ENCODE data around the gene UBR2. TPM values are rescaled to one million over a fixed set of nuclear protein-coding genes. Genes with fewer than 3 reads are reported as not detected.

The UBR2 gene
- total and polyA plus RNA-seq, 2 donors (not counting 1 experiment from before 2014, with no cell fraction given), result 17.9 to 34.7 TPM

GRCh38 chr6:42520786-42521607, 42.8 kb upstream of the UBR2 start:
- TF ChIP-seq, protein P1, sequence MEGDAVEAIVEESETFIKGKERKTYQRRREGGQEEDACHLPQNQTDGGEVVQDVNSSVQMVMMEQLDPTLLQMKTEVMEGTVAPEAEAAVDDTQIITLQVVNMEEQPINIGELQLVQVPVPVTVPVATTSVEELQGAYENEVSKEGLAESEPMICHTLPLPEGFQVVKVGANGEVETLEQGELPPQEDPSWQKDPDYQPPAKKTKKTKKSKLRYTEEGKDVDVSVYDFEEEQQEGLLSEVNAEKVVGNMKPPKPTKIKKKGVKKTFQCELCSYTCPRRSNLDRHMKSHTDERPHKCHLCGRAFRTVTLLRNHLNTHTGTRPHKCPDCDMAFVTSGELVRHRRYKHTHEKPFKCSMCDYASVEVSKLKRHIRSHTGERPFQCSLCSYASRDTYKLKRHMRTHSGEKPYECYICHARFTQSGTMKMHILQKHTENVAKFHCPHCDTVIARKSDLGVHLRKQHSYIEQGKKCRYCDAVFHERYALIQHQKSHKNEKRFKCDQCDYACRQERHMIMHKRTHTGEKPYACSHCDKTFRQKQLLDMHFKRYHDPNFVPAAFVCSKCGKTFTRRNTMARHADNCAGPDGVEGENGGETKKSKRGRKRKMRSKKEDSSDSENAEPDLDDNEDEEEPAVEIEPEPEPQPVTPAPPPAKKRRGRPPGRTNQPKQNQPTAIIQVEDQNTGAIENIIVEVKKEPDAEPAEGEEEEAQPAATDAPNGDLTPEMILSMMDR (conservative IDR thresholded peaks at IDR 0.05 in 1 of 2, IDR thresholded peaks at IDR 0.05 in 1 of 2; ENCODE audit: low read depth in 1 of 2, low read length in 2 of 2), result no peak
- no peak for TF ChIP-seq EZH2 (IDR thresholded peaks at IDR 0.05; ENCODE audit: low read length, missing control alignments)
- Histone ChIP-seq H2AFZ (ENCODE audit: low read length) (no peak overlapping the region), H3K36me3 (ENCODE audit: control insufficient read depth, insufficient read depth, low read length) (no peaks in the 10 kb centered on the region), H3K4me3 (replicated peaks in 1 of 4; ENCODE audit: control extremely low read depth in 1 of 4, insufficient read depth in 1 of 4, low read depth in 3 of 4, low read length in 4 of 4) (no peak overlapping the region), H3K4me2 (ENCODE audit: extremely low read depth, insufficient read depth, low read length) (no peak overlapping the region), H3K9me3 (ENCODE audit: control insufficient read depth, insufficient read depth, low read depth, low read length) (no peaks in the 10 kb centered on the region), H3K9ac (ENCODE audit: insufficient read depth, low read length) (no peak overlapping the region), H4K20me1 (ENCODE audit: control insufficient read depth, extremely low read depth, insufficient read depth, low read length) (no peaks in the 10 kb centered on the region), H3K27ac (ENCODE audit: insufficient read depth, low read length) (no peak overlapping the region), H3K4me1 (ENCODE audit: control insufficient read depth, extremely low read depth, insufficient read depth, low read length) (no peaks in the 10 kb centered on the region), H3K79me2 (ENCODE audit: control insufficient read depth, insufficient read depth, low read length) (no peaks in the 10 kb centered on the region), H3K27me3 (ENCODE audit: control insufficient read depth, insufficient read depth, low read length) (no peaks in the 10 kb centered on the region)
- DNase-seq (ENCODE audit: low read depth in 2 of 2), result peak; percentile 19 to 91

DNA sequence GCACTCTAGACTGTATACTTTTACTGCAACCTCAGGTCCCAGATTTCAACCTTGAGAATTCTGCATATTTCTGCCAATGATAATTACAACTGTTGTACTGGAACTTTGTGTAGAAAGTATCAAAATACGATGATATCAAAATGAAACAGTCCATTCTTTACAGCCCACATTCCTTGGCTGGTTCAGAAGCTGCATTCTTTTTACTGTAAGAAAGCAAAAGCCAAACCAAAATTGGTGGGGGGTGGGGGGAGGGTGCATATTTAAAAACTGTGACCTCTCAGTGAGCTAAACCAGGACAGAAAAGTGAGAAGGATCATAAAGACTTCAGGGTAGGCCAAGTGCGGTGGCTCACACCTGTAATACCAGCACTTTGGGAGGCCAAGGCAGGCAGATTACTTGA, 41.8 kb upstream of the UBR2 start:
- no peak overlapping the region for H3K4me3 ChIP-seq (replicated peaks in 1 of 4; ENCODE audit: control extremely low read depth in 1 of 4, insufficient read depth in 1 of 4, low read depth in 3 of 4, low read length in 4 of 4)
- no peak overlapping the region for H3K4me2 ChIP-seq (ENCODE audit: extremely low read depth, insufficient read depth, low read length)
- H3K27me3 ChIP-seq (ENCODE audit: control insufficient read depth, insufficient read depth, low read length), result no peaks in the 10 kb centered on the region
- H3K36me3 ChIP-seq (ENCODE audit: control insufficient read depth, insufficient read depth, low read length), result no peaks in the 10 kb centered on the region
- H2AFZ ChIP-seq (ENCODE audit: low read length), result no peak overlapping the region
- no peaks in the 10 kb centered on the region for H3K9me3 ChIP-seq (ENCODE audit: control insufficient read depth, insufficient read depth, low read depth, low read length)
- H3K9ac ChIP-seq (ENCODE audit: insufficient read depth, low read length), result no peak overlapping the region
- no peaks in the 10 kb centered on the region for H4K20me1 ChIP-seq (ENCODE audit: control insufficient read depth, extremely low read depth, insufficient read depth, low read length)
- H3K79me2 ChIP-seq (ENCODE audit: control insufficient read depth, insufficient read depth, low read length), result no peaks in the 10 kb centered on the region
- H3K4me1 ChIP-seq (ENCODE audit: control insufficient read depth, extremely low read depth, insufficient read depth, low read length), result no peaks in the 10 kb centered on the region
- DNase-seq (ENCODE audit: low read depth in 2 of 2), result peak in 1 of 2 donors; percentile 72
- TF ChIP-seq, protein P1 (conservative IDR thresholded peaks at IDR 0.05 in 1 of 2, IDR thresholded peaks at IDR 0.05 in 1 of 2; ENCODE audit: low read depth in 1 of 2, low read length in 2 of 2), result no peak
- TF ChIP-seq EZH2 (IDR thresholded peaks at IDR 0.05; ENCODE audit: low read length, missing control alignments), result no peak
- no peak overlapping the region for H3K27ac ChIP-seq (ENCODE audit: insufficient read depth, low read length)

DNA sequence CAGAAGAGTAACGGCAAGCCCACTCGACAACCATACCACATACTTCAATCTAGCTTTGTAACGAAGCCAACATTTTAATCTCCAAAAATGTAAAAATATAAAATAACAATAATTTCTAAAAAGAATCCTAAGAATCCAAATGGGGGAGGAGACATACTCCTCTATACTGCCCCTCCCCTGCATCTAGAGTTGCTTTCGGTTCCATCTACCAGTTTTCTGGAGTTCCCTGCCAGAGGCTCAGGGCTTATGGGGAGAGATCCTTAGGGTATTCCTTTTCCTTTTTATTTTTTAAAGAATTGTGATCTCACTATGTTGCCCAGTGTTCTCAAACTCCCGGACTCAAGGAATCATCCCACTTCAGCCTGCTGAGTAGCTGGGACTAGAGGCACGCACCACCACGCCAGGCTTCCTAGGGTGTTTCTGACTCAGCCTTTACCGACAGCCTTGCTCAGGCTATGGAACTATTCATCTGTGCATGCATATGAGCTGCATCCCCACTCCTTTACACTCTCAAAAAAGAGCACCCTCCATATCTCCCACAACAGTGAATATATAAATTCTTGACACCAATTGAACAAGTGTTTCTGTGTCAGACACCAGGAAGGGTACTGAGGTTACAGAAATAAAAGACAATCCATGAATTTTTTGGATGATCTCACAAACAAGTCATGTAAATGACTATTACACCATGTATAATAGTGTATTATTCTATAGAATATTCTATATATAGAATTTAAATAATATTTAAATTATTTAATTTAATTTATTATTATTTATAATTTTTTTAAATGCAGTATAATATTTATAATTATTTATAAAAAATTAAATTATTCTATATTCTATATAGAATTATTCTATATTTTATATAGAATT, 40.7 kb upstream of the UBR2 start:
- H3K4me3 ChIP-seq (replicated peaks in 1 of 4; ENCODE audit: control extremely low read depth in 1 of 4, insufficient read depth in 1 of 4, low read depth in 3 of 4, low read length in 4 of 4), result no peak overlapping the region

More for the DNA sequence above, 40.7 kb upstream of the UBR2 start:
- H3K4me2 ChIP-seq (ENCODE audit: extremely low read depth, insufficient read depth, low read length), result no peak overlapping the region
- H3K27me3 ChIP-seq (ENCODE audit: control insufficient read depth, insufficient read depth, low read length), result no peaks in the 10 kb centered on the region
- H3K4me1 ChIP-seq (ENCODE audit: control insufficient read depth, extremely low read depth, insufficient read depth, low read length), result no peaks in the 10 kb centered on the region
- peak in 1 of 2 donors; percentile 67 for DNase-seq (ENCODE audit: low read depth in 2 of 2)
- no peak overlapping the region for H2AFZ ChIP-seq (ENCODE audit: low read length)
- no peak overlapping the region for H3K9ac ChIP-seq (ENCODE audit: insufficient read depth, low read length)
- H4K20me1 ChIP-seq (ENCODE audit: control insufficient read depth, extremely low read depth, insufficient read depth, low read length), result no peaks in the 10 kb centered on the region
- no peaks in the 10 kb centered on the region for H3K9me3 ChIP-seq (ENCODE audit: control insufficient read depth, insufficient read depth, low read depth, low read length)
- TF ChIP-seq, protein P1 (conservative IDR thresholded peaks at IDR 0.05 in 1 of 2, IDR thresholded peaks at IDR 0.05 in 1 of 2; ENCODE audit: low read depth in 1 of 2, low read length in 2 of 2), result no peak
- no peak for TF ChIP-seq EZH2 (IDR thresholded peaks at IDR 0.05; ENCODE audit: low read length, missing control alignments)
- H3K36me3 ChIP-seq (ENCODE audit: control insufficient read depth, insufficient read depth, low read length), result no peaks in the 10 kb centered on the region
- H3K79me2 ChIP-seq (ENCODE audit: control insufficient read depth, insufficient read depth, low read length), result no peaks in the 10 kb centered on the region
- no peak overlapping the region for H3K27ac ChIP-seq (ENCODE audit: insufficient read depth, low read length)

All from fibroblast of lung (primary cell).